Upper lobe of left lung (tissue), 6 donors: ENCODE data around the gene HASPIN. TPM values are rescaled to one million over a fixed set of nuclear protein-coding genes. Genes with fewer than 3 reads are reported as not detected.
A peak's percentile ranks its signal among the peaks of the same experiment; 100 is the strongest.

ENCODE experiments used
- ATAC-seq, 2 donors: fragments of 200-7000 bp; cut with Tn5 transposase; one replicate each; pipeline ENCODE4 v1.9.1; 2022; ENCODE audit warnings: mild to moderate bottlenecking in 2 of 2, moderate library complexity in 2 of 2; ENCODE audit not compliant: low FRiP score in 2 of 2
- DNase-seq, 2 donors: peaks; one replicate each; pipeline ENCODE4 v3.0.0-alpha.2; 2019 to 2020
- H3K27ac ChIP-seq, 4 donors: fragments of 200-600 bp; sonication (generic); one replicate each; pipeline ENCODE4 v1.5.1; 2016 to 2019
- H3K27me3 ChIP-seq, 4 donors: fragments of 200-600 bp; sonication (generic); one replicate each; pipeline ENCODE4 v1.5.1; 2017 to 2019
- H3K36me3 ChIP-seq, 4 donors: fragments of 200-600 bp; sonication (generic); one replicate each; pipeline ENCODE4 v1.5.1; 2016 to 2019
- H3K4me1 ChIP-seq, 4 donors: fragments of 200-600 bp; sonication (generic); one replicate each; pipeline ENCODE4 v1.5.1; 2018 to 2019
- H3K4me3 ChIP-seq, 4 donors: fragments of 200-600 bp; sonication (generic); one replicate each; pipeline ENCODE4 v1.5.1; 2017 to 2019; ENCODE audit warnings: mild to moderate bottlenecking in 2 of 4, moderate library complexity in 1 of 4
- H3K9me3 ChIP-seq, 4 donors: fragments of 200-600 bp; sonication (generic); one replicate each; pipeline ENCODE4 v1.5.1; 2018 to 2019
- CTCF ChIP-seq, 6 experiments: fragments of 450-650 bp in 4 of 6; fragments of 200-600 bp in 2 of 6; sonication (generic) in 2 of 6; IDR thresholded peaks; one replicate each; pipeline ENCODE4 v1.5.1; 2016 to 2019; ENCODE audit warnings: antibody characterized with exemption in 6 of 6
- EP300 ChIP-seq, 4 donors: sonication (generic); formaldehyde crosslinking; IDR thresholded peaks; one replicate each; pipeline ENCODE4 v1.5.1; 2017; ENCODE audit warnings: antibody characterized with exemption in 4 of 4, control low read depth in 2 of 4
- POLR2A ChIP-seq, 4 donors: fragments of 450-650 bp; IDR thresholded peaks; one replicate each; pipeline ENCODE4 v1.5.1; 2016 to 2017; ENCODE audit warnings: antibody characterized with exemption in 4 of 4, mild to moderate bottlenecking in 2 of 4
- POLR2AphosphoS5 ChIP-seq, 2 donors: sonication (generic); formaldehyde crosslinking; IDR thresholded peaks; one replicate each; pipeline ENCODE4 v1.5.1; 2017; ENCODE audit warnings: antibody characterized with exemption in 2 of 2
- WGBS, 2 donors: methylation state at CpG; one replicate each; pipeline ENCODE4 v1.1.5; 2017 to 2018; 5-methylcytosine and 5-hydroxymethylcytosine counted together
- total RNA-seq, 6 donors: library from RNA; depleted of rRNA in 4 of 6; stranded (reverse); fragments of >200 nt in 4 of 6; gene quantifications; one replicate each; pipeline versions ENCODE4 v1.1.0 to v1.2.1, GENCODE V29; 2016 to 2021
- donor health status: DM: no; HTN: no; CAD: no; lungs with moderate emphysema.
- donor health status: DM: no; HTN: yes; CAD: no; lungs with severe emphysema.

The HASPIN gene
- total RNA-seq, 6 donors from 2014 or later, result 0.49 to 1.7 (median 0.81) TPM; not detected in 2

GRCh38 chr17:3761036-3761917 is 37.6 kb downstream of the HASPIN start:
- Histone ChIP-seq H3K4me3 (no peak overlapping the region), H3K36me3 (no peaks in the 10 kb centered on the region), H3K4me1 (no peaks in the 10 kb centered on the region), H3K27ac (no peak overlapping the region), H3K27me3 (no peaks in the 10 kb centered on the region), H3K9me3 (peaks cover 0 to 6% (median 2%) of the 10 kb centered on the region in 4 donors)
- ATAC-seq (peak in 1 of 2 donors; percentile 35), DNase-seq (no peak)
- 82 to 91% methylated on average over 18 to 23 of the region's 23 CpGs for WGBS, 2 donors
- TF ChIP-seq CTCF (IDR thresholded peaks at IDR 0.05) (no peak), POLR2AphosphoS5 (IDR thresholded peaks at IDR 0.05) (no peak), POLR2A (IDR thresholded peaks at IDR 0.05) (no peak), EP300 (IDR thresholded peaks at IDR 0.05) (no peak)

GRCh38 chr17:3761918-3762380 is 38.2 kb downstream of the HASPIN start:
- no peak for DNase-seq
- Histone ChIP-seq H3K27ac (no peak overlapping the region), H3K36me3 (no peaks in the 10 kb centered on the region), H3K9me3 (peaks cover 0 to 6% (median 2%) of the 10 kb centered on the region in 4 donors), H3K4me1 (no peaks in the 10 kb centered on the region), H3K27me3 (no peaks in the 10 kb centered on the region), H3K4me3 (no peak overlapping the region)
- no peak for TF ChIP-seq POLR2AphosphoS5 (IDR thresholded peaks at IDR 0.05)
- no peak for TF ChIP-seq CTCF (IDR thresholded peaks at IDR 0.05)
- no peak for TF ChIP-seq EP300 (IDR thresholded peaks at IDR 0.05)
- TF ChIP-seq POLR2A (IDR thresholded peaks at IDR 0.05), result no peak
- 66 to 89% methylated on average over 10 to 16 of the region's 16 CpGs for WGBS, 2 donors
- no peak for ATAC-seq

- no peak for ATAC-seq
- Histone ChIP-seq H3K4me1 (no peaks in the 10 kb centered on the region), H3K27me3 (no peaks in the 10 kb centered on the region), H3K4me3 (no peak overlapping the region), H3K27ac (peak overlapping the region in 3 of 4 donors; percentile 31 to 69 (median 42)), H3K36me3 (no peaks in the 10 kb centered on the region), H3K9me3 (peaks cover 0 to 6% (median 2%) of the 10 kb centered on the region in 4 donors)
- no peak for DNase-seq
- 86 to 87% methylated on average over 14 of the region's 14 CpGs for WGBS, 2 donors
- TF ChIP-seq CTCF (IDR thresholded peaks at IDR 0.05), result no peak
- peak in 1 of 4 donors; percentile 28 for TF ChIP-seq POLR2A (IDR thresholded peaks at IDR 0.05)
These were observed 39.4 kb downstream of the HASPIN start for GRCh38 chr17:3762922-3763776.

GRCh38 chr17:3763777-3764170 is 40.1 kb downstream of the HASPIN start:
- peaks cover 0 to 6% (median 2%) of the 10 kb centered on the region in 4 donors for H3K9me3 ChIP-seq
- H3K4me1 ChIP-seq, result no peaks in the 10 kb centered on the region
- ATAC-seq (no peak), DNase-seq (no peak)
- WGBS, 2 donors, result 56 to 57% methylated on average over 2 to 3 of the region's 3 CpGs
- no peaks in the 10 kb centered on the region for H3K27me3 ChIP-seq
- no peaks in the 10 kb centered on the region for H3K36me3 ChIP-seq
- peak overlapping the region in 1 of 4 donors; percentile 1 for H3K4me3 ChIP-seq
- peak overlapping the region in 3 of 4 donors; percentile 31 to 69 (median 42) for H3K27ac ChIP-seq
- TF ChIP-seq POLR2A (IDR thresholded peaks at IDR 0.05) (no peak), EP300 (IDR thresholded peaks at IDR 0.05) (no peak), CTCF (IDR thresholded peaks at IDR 0.05) (no peak), POLR2AphosphoS5 (IDR thresholded peaks at IDR 0.05) (no peak)
